HCEC 1CT (cell line): Measurements from ENCODE around the gene MPDZ.

Source experiments
- DNase-seq: peaks from one replicate; pipeline ENCODE4 v3.0.0-alpha.2; 2017

The MPDZ gene

GRCh38 chr9:13279284-13280141 is at the start of gene MPDZ:
TSS of gene MPDZ (minus strand) at chr9:13279692. CDS start at chr9:13250315, 29,377 bp downstream.
- peak; percentile 50 for DNase-seq

GRCh38 chr9:13324988-13325387 is 45.5 kb upstream of the MPDZ start:
- DNase-seq = no peak

- no peak for DNase-seq
These were observed 43.5 kb upstream of the MPDZ start for GRCh38 chr9:13322828-13323550.

GRCh38 chr9:13318027-13318426 is 38.5 kb upstream of the MPDZ start:
- no peak for DNase-seq

GRCh38 chr9:13296972-13297371 is 17.5 kb upstream of the MPDZ start:
- DNase-seq = no peak

- DNase-seq = no peak
These were observed 16.1 kb upstream of the MPDZ start for GRCh38 chr9:13295556-13295955.

GRCh38 chr9:13292782-13293181 is 13.3 kb upstream of the MPDZ start:
- no peak for DNase-seq

- DNase-seq = no peak
These were observed 12.7 kb upstream of the MPDZ start for GRCh38 chr9:13292158-13292557.

- DNase-seq = no peak
These were observed 12.2 kb upstream of the MPDZ start for GRCh38 chr9:13291718-13292117.

- DNase-seq = no peak
These were observed 4.5 kb upstream of the MPDZ start for GRCh38 chr9:13284011-13284410.

GRCh38 chr9:13282998-13283397 is 3.5 kb upstream of the MPDZ start:
- DNase-seq = peak; percentile 24

- DNase-seq = no peak
These were observed 2.0 kb upstream of the MPDZ start for GRCh38 chr9:13281356-13282016.

- DNase-seq = peak; percentile 65
These were observed 885 bp downstream of the MPDZ start for GRCh38 chr9:13278368-13279246.

GRCh38 chr9:13278023-13278367 is 1.5 kb downstream of the MPDZ start:
- DNase-seq = no peak

GRCh38 chr9:13274886-13275641 is 4.4 kb downstream of the MPDZ start:
- peak; percentile 45 for DNase-seq

- DNase-seq = no peak
These were observed 8.8 kb downstream of the MPDZ start for GRCh38 chr9:13270734-13271133.

GRCh38 chr9:13269589-13270452 is 9.7 kb downstream of the MPDZ start:
- DNase-seq = no peak

GRCh38 chr9:13268469-13268868 is 11.0 kb downstream of the MPDZ start:
- peak; percentile 49 for DNase-seq

GRCh38 chr9:13267743-13268142 is 11.7 kb downstream of the MPDZ start:
- peak; percentile 87 for DNase-seq

GRCh38 chr9:13266167-13266566 is 13.3 kb downstream of the MPDZ start:
- DNase-seq = peak; percentile 12

GRCh38 chr9:13264788-13265187 is 14.7 kb downstream of the MPDZ start:
- no peak for DNase-seq
